DOHH2 (cell line): ENCODE data around the gene MINDY2.

Source experiments
- EZH2phosphoT487 ChIP-seq: fragments of 200-600 bp; sonication (generic); IDR thresholded peaks from 2 replicates; pipeline ENCODE4 v1.6.1; 2017; ENCODE audit warnings: borderline replicate concordance, mild to moderate bottlenecking, antibody characterized with exemption, low read length, moderate library complexity, mixed read lengths
- TF ChIP-seq, protein P1 (sequence below): fragments of 200-600 bp; sonication (generic); IDR thresholded peaks from one replicate; pipeline ENCODE4 v1.5.1; 2014; ENCODE audit warnings: antibody characterized with exemption, mild to moderate bottlenecking, low read depth, low read length; ENCODE audit not compliant: poor library complexity, severe bottlenecking

DNA sequence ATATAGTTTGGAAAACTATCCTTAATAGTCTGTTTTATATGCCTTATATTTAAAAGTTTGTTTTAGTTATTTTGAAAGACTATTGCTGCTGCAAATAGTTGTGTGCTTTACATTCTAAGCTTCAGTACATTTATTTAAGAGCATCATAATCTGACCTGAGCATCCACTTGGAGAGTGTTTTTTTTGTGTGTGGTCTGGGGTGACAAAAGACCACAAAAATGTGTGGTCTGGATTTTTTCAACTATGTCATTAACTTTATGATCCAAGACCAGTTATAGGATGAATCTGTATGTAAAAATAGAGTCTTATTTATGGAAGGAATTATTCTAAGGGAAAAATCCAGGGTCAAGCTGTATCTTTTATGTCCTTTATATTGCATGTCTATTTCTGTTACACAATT is 85.0 kb downstream of the MINDY2 start:
- TF ChIP-seq, protein P1, sequence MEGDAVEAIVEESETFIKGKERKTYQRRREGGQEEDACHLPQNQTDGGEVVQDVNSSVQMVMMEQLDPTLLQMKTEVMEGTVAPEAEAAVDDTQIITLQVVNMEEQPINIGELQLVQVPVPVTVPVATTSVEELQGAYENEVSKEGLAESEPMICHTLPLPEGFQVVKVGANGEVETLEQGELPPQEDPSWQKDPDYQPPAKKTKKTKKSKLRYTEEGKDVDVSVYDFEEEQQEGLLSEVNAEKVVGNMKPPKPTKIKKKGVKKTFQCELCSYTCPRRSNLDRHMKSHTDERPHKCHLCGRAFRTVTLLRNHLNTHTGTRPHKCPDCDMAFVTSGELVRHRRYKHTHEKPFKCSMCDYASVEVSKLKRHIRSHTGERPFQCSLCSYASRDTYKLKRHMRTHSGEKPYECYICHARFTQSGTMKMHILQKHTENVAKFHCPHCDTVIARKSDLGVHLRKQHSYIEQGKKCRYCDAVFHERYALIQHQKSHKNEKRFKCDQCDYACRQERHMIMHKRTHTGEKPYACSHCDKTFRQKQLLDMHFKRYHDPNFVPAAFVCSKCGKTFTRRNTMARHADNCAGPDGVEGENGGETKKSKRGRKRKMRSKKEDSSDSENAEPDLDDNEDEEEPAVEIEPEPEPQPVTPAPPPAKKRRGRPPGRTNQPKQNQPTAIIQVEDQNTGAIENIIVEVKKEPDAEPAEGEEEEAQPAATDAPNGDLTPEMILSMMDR: no peak
- no peak for TF ChIP-seq EZH2phosphoT487
